NCI-H2171 treated with DMSO at 0.1 percent for 48 hours (cell line): ENCODE results near the gene PRELID3B.

Source experiments
- DNase-seq: peaks from one replicate; lab custom pipeline; 2025; lab: John Stamatoyannopoulos, UW

Gene PRELID3B

GRCh38 chr20:59042151-59042795, at the start of gene PRELID3B:
TSS of gene PRELID3B (minus strand) at chr20:59042786. CDS start at chr20:59042730, 56 bp downstream.
- DNase-seq, result no peak

GRCh38 chr20:59087829-59088433, 45.3 kb upstream of the PRELID3B start:
- DNase-seq, result peak; percentile 85

- DNase-seq, result no peak
These were observed 44.3 kb upstream of the PRELID3B start for GRCh38 chr20:59086923-59087322.

GRCh38 chr20:59084041-59084850, 41.7 kb upstream of the PRELID3B start:
- no peak for DNase-seq

GRCh38 chr20:59082981-59083380, 40.4 kb upstream of the PRELID3B start:
- no peak for DNase-seq

- DNase-seq, result peak; percentile 22
These were observed 39.6 kb upstream of the PRELID3B start for GRCh38 chr20:59082077-59082740.

- DNase-seq, result no peak
These were observed 38.5 kb upstream of the PRELID3B start for GRCh38 chr20:59081036-59081435.

GRCh38 chr20:59078231-59078630, 35.6 kb upstream of the PRELID3B start:
- DNase-seq, result no peak

GRCh38 chr20:59077705-59078104, 35.1 kb upstream of the PRELID3B start:
- DNase-seq, result no peak

- no peak for DNase-seq
These were observed 33.4 kb upstream of the PRELID3B start for GRCh38 chr20:59075934-59076508.

- DNase-seq, result no peak
These were observed 31.9 kb upstream of the PRELID3B start for GRCh38 chr20:59074456-59074855.

- no peak for DNase-seq
These were observed 31.0 kb upstream of the PRELID3B start for GRCh38 chr20:59073582-59073981.

- DNase-seq, result no peak
These were observed 28.6 kb upstream of the PRELID3B start for GRCh38 chr20:59071216-59071615.

GRCh38 chr20:59069026-59069425, 26.4 kb upstream of the PRELID3B start:
- no peak for DNase-seq

GRCh38 chr20:59068534-59068933, 25.9 kb upstream of the PRELID3B start:
- DNase-seq, result no peak

GRCh38 chr20:59064214-59064722, 21.7 kb upstream of the PRELID3B start:
- peak; percentile 80 for DNase-seq

- peak; percentile 61 for DNase-seq
These were observed 21.0 kb upstream of the PRELID3B start for GRCh38 chr20:59063358-59064213.

- no peak for DNase-seq
These were observed 19.5 kb upstream of the PRELID3B start for GRCh38 chr20:59062081-59062480.

- DNase-seq, result no peak
These were observed 12.7 kb upstream of the PRELID3B start for GRCh38 chr20:59055302-59055701.

GRCh38 chr20:59051666-59052185, 9.1 kb upstream of the PRELID3B start:
- DNase-seq, result peak; percentile 91

- no peak for DNase-seq
These were observed 7.9 kb upstream of the PRELID3B start for GRCh38 chr20:59050437-59050836.
